ENCODE measurements around the gene PDGFA. TPM values are rescaled to one million over a fixed set of nuclear protein-coding genes. Genes with fewer than 3 reads are reported as not detected.

The PDGFA gene
- total RNA-seq, 1 experiment from 2014 or later: 20.1 TPM

GRCh38 chr7:466465-467191 is 53.0 kb downstream of the PDGFA start:
- no peak for DNase-seq (ENCODE audit: unreplicated experiment)
- Mint-ChIP-seq H3K9me3 (ENCODE audit: unreplicated experiment) (peaks cover 13% of the 10 kb centered on the region), H3K27ac (ENCODE audit: low read depth, unreplicated experiment) (no peak overlapping the region), H3K4me1 (ENCODE audit: insufficient read depth, unreplicated experiment) (no peaks in the 10 kb centered on the region), H3K36me3 (ENCODE audit: insufficient read depth, unreplicated experiment) (no peaks in the 10 kb centered on the region), H3K4me3 (ENCODE audit: unreplicated experiment) (no peak overlapping the region), H3K27me3 (ENCODE audit: insufficient read depth, unreplicated experiment) (no peaks in the 10 kb centered on the region)
- no TSS peak for BruUV-seq (replicated peaks)
- intact Hi-C loops (cut with micrococcal nuclease): no loop called here
- TF ChIP-seq CTCF (IDR thresholded peaks at IDR 0.05; ENCODE audit: unreplicated experiment): no peak
- ChIA-PET CTCF (no interaction called here), POLR2A (no interaction called here)

GRCh38 chr7:465710-466400 is 53.8 kb downstream of the PDGFA start:
- no TSS peak for BruUV-seq (replicated peaks)
- Mint-ChIP-seq H3K4me1 (ENCODE audit: insufficient read depth, unreplicated experiment) (peaks cover 8% of the 10 kb centered on the region), H3K4me3 (ENCODE audit: unreplicated experiment) (no peak overlapping the region), H3K27ac (ENCODE audit: low read depth, unreplicated experiment) (no peak overlapping the region), H3K27me3 (ENCODE audit: insufficient read depth, unreplicated experiment) (peaks cover 7% of the 10 kb centered on the region), H3K36me3 (ENCODE audit: insufficient read depth, unreplicated experiment) (no peaks in the 10 kb centered on the region), H3K9me3 (ENCODE audit: unreplicated experiment) (peaks cover 13% of the 10 kb centered on the region)
- ChIA-PET CTCF (no interaction called here), POLR2A (no interaction called here)
- TF ChIP-seq CTCF (IDR thresholded peaks at IDR 0.05; ENCODE audit: unreplicated experiment): no peak
- no peak for DNase-seq (ENCODE audit: unreplicated experiment)
- intact Hi-C loops (cut with micrococcal nuclease): no loop called here

- Mint-ChIP-seq H3K27ac (ENCODE audit: low read depth, unreplicated experiment) (no peak overlapping the region), H3K4me3 (ENCODE audit: unreplicated experiment) (no peak overlapping the region), H3K36me3 (ENCODE audit: insufficient read depth, unreplicated experiment) (no peaks in the 10 kb centered on the region), H3K9me3 (ENCODE audit: unreplicated experiment) (peaks cover 13% of the 10 kb centered on the region), H3K27me3 (ENCODE audit: insufficient read depth, unreplicated experiment) (peaks cover 10% of the 10 kb centered on the region), H3K4me1 (ENCODE audit: insufficient read depth, unreplicated experiment) (peaks cover 9% of the 10 kb centered on the region)
- intact Hi-C loops (cut with micrococcal nuclease): no loop called here
- no TSS peak for BruUV-seq (replicated peaks)
- no peak for DNase-seq (ENCODE audit: unreplicated experiment)
- TF ChIP-seq CTCF (IDR thresholded peaks at IDR 0.05; ENCODE audit: unreplicated experiment): no peak
- POLR2A ChIA-PET: no interaction called here
- CTCF ChIA-PET: no interaction called here
These were observed 54.9 kb downstream of the PDGFA start for GRCh38 chr7:464454-465401.
